Colon (tissue), 2 donors: ENCODE measurements around the gene PKP4.
"Not testable (repeated sequence)": the region's sequence is repeated elsewhere in the genome, so short reads cannot be mapped to it uniquely, and the experiment has no call there.

Source experiments
- FAIRE-seq: peaks from 2 replicates; lab custom pipeline; 2012; peaks lifted over from hg19 to GRCh38; lab: Jason Lieb, UNC
- donor health status: control.
- donor health status: control.

Gene PKP4

GRCh38 chr2:158456309-158457066, at the start of gene PKP4, which contains the start of gene CCDC148:
Gene PKP4, plus strand, starts transcription at chr2:158456952. Its CDS starts 76,233 bp downstream, at chr2:158533185.
Gene CCDC148, minus strand, starts transcription at chr2:158456753. Its CDS starts 314 bp downstream, at chr2:158456439.
- FAIRE-seq: no peak

GRCh38 chr2:158407031-158407430, 49.7 kb upstream of the PKP4 start:
- FAIRE-seq: no peak

- FAIRE-seq: no peak
Measured at GRCh38 chr2:158410132-158410531, 46.6 kb upstream of the PKP4 start.

GRCh38 chr2:158411748-158412147, 45.0 kb upstream of the PKP4 start:
- no peak for FAIRE-seq

- no peak for FAIRE-seq
Measured at GRCh38 chr2:158412206-158412605, 44.5 kb upstream of the PKP4 start.

- no peak for FAIRE-seq
Measured at GRCh38 chr2:158413581-158413980, 43.2 kb upstream of the PKP4 start.

GRCh38 chr2:158414538-158414937, 42.2 kb upstream of the PKP4 start:
- FAIRE-seq: no peak

- FAIRE-seq: no peak
Measured at GRCh38 chr2:158432117-158432516, 24.6 kb upstream of the PKP4 start.

GRCh38 chr2:158433716-158434115, 23.0 kb upstream of the PKP4 start:
- FAIRE-seq: not testable (repeated sequence)

- FAIRE-seq: not testable (repeated sequence)
Measured at GRCh38 chr2:158439062-158439461, 17.7 kb upstream of the PKP4 start.

GRCh38 chr2:158443606-158444005, 13.1 kb upstream of the PKP4 start:
- no peak for FAIRE-seq

- FAIRE-seq: no peak
Measured at GRCh38 chr2:158457092-158457825, 507 bp downstream of the PKP4 start.

GRCh38 chr2:158457826-158458616, 1.3 kb downstream of the PKP4 start:
- FAIRE-seq: no peak

- FAIRE-seq: no peak
Measured at GRCh38 chr2:158458617-158458920, 1.8 kb downstream of the PKP4 start.

GRCh38 chr2:158459161-158460003, 2.6 kb downstream of the PKP4 start:
- no peak for FAIRE-seq

GRCh38 chr2:158460632-158461297, 4.0 kb downstream of the PKP4 start:
- FAIRE-seq: no peak

GRCh38 chr2:158463496-158464095, 6.8 kb downstream of the PKP4 start:
- FAIRE-seq: no peak

- no peak for FAIRE-seq
Measured at GRCh38 chr2:158464426-158465281, 7.9 kb downstream of the PKP4 start.

- FAIRE-seq: no peak
Measured at GRCh38 chr2:158467248-158467647, 10.5 kb downstream of the PKP4 start.

GRCh38 chr2:158472829-158473228, 16.1 kb downstream of the PKP4 start:
- FAIRE-seq: not testable (repeated sequence)
